Smooth muscle cell (in vitro differentiated cells): ENCODE data around the gene ST6GALNAC5. TPM values are rescaled to one million over a fixed set of nuclear protein-coding genes. Genes with fewer than 3 reads are reported as not detected.

Source experiments
- DNase-seq: peaks from one replicate; lab custom pipeline; 2025; ENCODE audit not compliant: unreplicated experiment; lab: John Stamatoyannopoulos, UW
- H2AFZ ChIP-seq: fragments of 200-600 bp; sonication (generic); 2 replicates; pipeline ENCODE4 v1.6.0; 2016; ENCODE audit warnings: antibody characterized with exemption, low read depth, mild to moderate bottlenecking
- H3F3A ChIP-seq: fragments of 200-600 bp; sonication (generic); 2 replicates; pipeline ENCODE4 v1.6.0; 2017; ENCODE audit warnings: antibody characterized with exemption, low read depth
- H3K27ac ChIP-seq: fragments of 200-600 bp; sonication (generic); 2 replicates; pipeline ENCODE4 v1.5.1; 2016; ENCODE audit warnings: low read depth, mild to moderate bottlenecking
- H3K27me3 ChIP-seq: fragments of 200-600 bp; sonication (generic); 2 replicates; pipeline ENCODE4 v1.6.1; 2016; ENCODE audit warnings: low read depth, mild to moderate bottlenecking
- H3K36me3 ChIP-seq: fragments of 200-600 bp; sonication (generic); 2 replicates; pipeline ENCODE4 v1.5.1; 2016; ENCODE audit warnings: low read depth
- H3K4me1 ChIP-seq: fragments of 200-600 bp; sonication (generic); 2 replicates; pipeline ENCODE4 v1.5.1; 2016; ENCODE audit warnings: low read depth
- H3K4me2 ChIP-seq: fragments of 200-600 bp; sonication (generic); 2 replicates; pipeline ENCODE4 v1.6.0; 2016; ENCODE audit warnings: mild to moderate bottlenecking
- H3K4me3 ChIP-seq: fragments of 200-600 bp; sonication (generic); 2 replicates; pipeline ENCODE4 v1.5.1; 2016; ENCODE audit warnings: mild to moderate bottlenecking
- H3K79me2 ChIP-seq: fragments of 200-600 bp; sonication (generic); 2 replicates; pipeline ENCODE4 v1.6.0; 2016; ENCODE audit warnings: low read depth, mild to moderate bottlenecking
- H3K9ac ChIP-seq: fragments of 200-600 bp; sonication (generic); 2 replicates; pipeline ENCODE4 v1.6.0; 2016; ENCODE audit warnings: low read depth
- H3K9me3 ChIP-seq: fragments of 200-600 bp; sonication (generic); replicated peaks from 2 replicates; pipeline ENCODE4 v1.5.1; 2016; ENCODE audit warnings: low read depth
- H4K20me1 ChIP-seq: fragments of 200-600 bp; sonication (generic); 2 replicates; pipeline ENCODE4 v1.6.0; 2016; ENCODE audit warnings: low read depth
- WGBS: methylation state at CpG from one replicate; pipeline ENCODE4 v1.1.7; 2016; ENCODE audit warnings: low lambda C conversion rate; 5-methylcytosine and 5-hydroxymethylcytosine counted together
- polyA plus RNA-seq: library from polyadenylated mRNA; unstranded; fragments of >200 nt; fragmentation: Nextera tagmentation; extraction: Ambion mirVana; gene quantifications from 2 replicates; pipeline ENCODE4 v1.2.1, GENCODE V29; 2016
- total RNA-seq: library from RNA; depleted of rRNA; stranded (reverse); fragments of >200 nt; gene quantifications from 2 replicates; pipeline ENCODE4 v1.2.3, GENCODE V29; 2014
- TF ChIP-seq, protein P1 (sequence below): fragments of 200-600 bp; sonication (generic); IDR thresholded peaks from 2 replicates; pipeline ENCODE4 v1.5.1; 2017; ENCODE audit warnings: borderline replicate concordance, mild to moderate bottlenecking, antibody characterized with exemption; ENCODE audit not compliant: insufficient read depth, poor library complexity, severe bottlenecking

ST6GALNAC5 gene
- total and polyA plus RNA-seq, 2 experiments from 2014 or later, result 24.9 to 38.8 TPM

DNA sequence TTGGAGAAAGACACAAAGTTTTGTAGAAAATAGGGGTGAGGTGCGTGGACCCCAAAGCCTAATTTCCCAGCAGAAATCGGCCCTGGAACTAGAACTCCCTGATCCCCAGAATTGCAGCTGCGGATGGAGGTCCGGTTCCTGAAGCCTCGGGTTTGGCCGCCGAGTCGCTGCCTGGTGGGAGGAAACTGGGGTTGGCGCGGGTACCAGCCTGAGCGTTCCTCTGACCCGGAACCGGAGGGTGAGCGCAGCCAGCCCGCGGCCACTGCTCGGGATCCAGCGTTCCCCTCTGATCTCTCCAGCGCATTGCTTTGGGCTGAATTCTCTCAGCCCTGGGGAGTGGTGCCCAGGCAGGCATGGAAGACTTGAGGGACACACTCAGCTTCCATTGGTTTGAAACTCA is 1.6 kb downstream of the ST6GALNAC5 start:
- Histone ChIP-seq H4K20me1 (peaks cover 22% of the 10 kb centered on the region), H2AFZ (peak overlapping the region; percentile 14), H3K27ac (no peak overlapping the region), H3K4me3 (peak overlapping the region; percentile 66), H3K4me2 (peak overlapping the region; percentile 86), H3K9ac (no peak overlapping the region), H3K4me1 (peaks cover 26% of the 10 kb centered on the region), H3K36me3 (no peaks in the 10 kb centered on the region), H3K27me3 (peaks cover 15% of the 10 kb centered on the region), H3F3A (no peaks in the 10 kb centered on the region), H3K9me3 (no peaks in the 10 kb centered on the region), H3K79me2 (peaks cover 6% of the 10 kb centered on the region)
- TF ChIP-seq, protein P1, sequence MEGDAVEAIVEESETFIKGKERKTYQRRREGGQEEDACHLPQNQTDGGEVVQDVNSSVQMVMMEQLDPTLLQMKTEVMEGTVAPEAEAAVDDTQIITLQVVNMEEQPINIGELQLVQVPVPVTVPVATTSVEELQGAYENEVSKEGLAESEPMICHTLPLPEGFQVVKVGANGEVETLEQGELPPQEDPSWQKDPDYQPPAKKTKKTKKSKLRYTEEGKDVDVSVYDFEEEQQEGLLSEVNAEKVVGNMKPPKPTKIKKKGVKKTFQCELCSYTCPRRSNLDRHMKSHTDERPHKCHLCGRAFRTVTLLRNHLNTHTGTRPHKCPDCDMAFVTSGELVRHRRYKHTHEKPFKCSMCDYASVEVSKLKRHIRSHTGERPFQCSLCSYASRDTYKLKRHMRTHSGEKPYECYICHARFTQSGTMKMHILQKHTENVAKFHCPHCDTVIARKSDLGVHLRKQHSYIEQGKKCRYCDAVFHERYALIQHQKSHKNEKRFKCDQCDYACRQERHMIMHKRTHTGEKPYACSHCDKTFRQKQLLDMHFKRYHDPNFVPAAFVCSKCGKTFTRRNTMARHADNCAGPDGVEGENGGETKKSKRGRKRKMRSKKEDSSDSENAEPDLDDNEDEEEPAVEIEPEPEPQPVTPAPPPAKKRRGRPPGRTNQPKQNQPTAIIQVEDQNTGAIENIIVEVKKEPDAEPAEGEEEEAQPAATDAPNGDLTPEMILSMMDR, result no peak
- DNase-seq, result no peak
- 4% methylated on average over 19 of the region's 19 CpGs for WGBS

DNA sequence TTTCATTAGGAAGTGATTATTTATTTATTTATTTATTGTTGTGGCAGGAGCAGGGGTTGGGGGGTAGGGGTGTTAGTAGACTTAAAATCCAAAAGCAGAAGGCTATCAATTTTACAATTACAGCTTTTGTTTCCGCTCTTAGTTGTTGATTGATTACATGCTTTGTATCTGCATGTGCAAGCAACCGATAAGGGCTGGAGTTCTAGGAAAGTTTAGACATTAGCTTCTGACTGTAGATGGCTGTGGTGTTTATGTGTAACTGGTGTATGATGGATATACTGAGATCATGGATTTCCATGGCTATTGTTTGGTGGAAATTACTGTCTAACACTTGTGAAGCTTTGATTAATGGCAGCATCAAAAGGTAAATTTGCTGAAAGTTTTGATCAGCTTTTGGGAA is 2.8 kb downstream of the ST6GALNAC5 start:
- no peak for DNase-seq
- WGBS, result 91% methylated on average over 2 of the region's 2 CpGs
- Histone ChIP-seq H3K4me1 (peaks cover 20% of the 10 kb centered on the region), H3K79me2 (peaks cover 6% of the 10 kb centered on the region), H2AFZ (no peak overlapping the region), H3K4me2 (peak overlapping the region; percentile 86), H4K20me1 (peaks cover 22% of the 10 kb centered on the region), H3K36me3 (no peaks in the 10 kb centered on the region), H3K27ac (no peak overlapping the region), H3K9me3 (no peaks in the 10 kb centered on the region), H3K4me3 (peak overlapping the region; percentile 66), H3F3A (no peaks in the 10 kb centered on the region), H3K9ac (no peak overlapping the region), H3K27me3 (peaks cover 15% of the 10 kb centered on the region)
- TF ChIP-seq, protein P1, result no peak

DNA sequence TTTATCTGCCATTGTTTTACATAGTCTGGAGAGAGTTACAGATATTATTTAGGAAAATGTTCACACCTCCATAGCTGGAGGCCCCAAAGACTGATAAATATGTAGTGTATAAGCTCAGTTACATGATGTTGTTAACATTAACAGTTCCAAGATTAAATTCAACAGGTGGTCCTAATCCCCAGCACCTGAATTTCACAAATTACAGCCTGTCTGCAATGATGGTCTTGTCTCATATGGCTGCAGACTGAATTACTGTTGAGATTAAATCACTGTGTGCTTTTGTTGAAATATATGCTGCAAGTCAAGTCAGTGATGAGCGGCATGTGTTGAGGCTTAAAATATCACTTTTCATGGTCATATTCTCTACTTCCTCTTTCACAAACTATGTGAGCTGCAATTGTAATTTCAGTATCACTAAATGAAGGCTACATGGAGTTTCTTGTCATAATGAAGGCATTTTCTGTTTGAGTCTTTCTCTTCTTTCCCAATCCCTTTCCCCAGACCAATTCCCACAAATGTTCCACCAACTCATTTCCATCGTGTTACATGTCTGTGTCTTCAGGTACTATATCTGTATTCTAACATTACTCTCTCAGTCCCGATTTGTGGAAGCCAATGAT is 4.2 kb downstream of the ST6GALNAC5 start:
- Histone ChIP-seq H3K4me3 (no peak overlapping the region), H3K4me1 (peaks cover 14% of the 10 kb centered on the region), H2AFZ (no peak overlapping the region), H3K27ac (no peak overlapping the region), H3K9me3 (no peaks in the 10 kb centered on the region), H3K36me3 (no peaks in the 10 kb centered on the region), H3K27me3 (peaks cover 15% of the 10 kb centered on the region), H3K79me2 (peaks cover 6% of the 10 kb centered on the region), H3K4me2 (no peak overlapping the region), H3K9ac (no peak overlapping the region), H4K20me1 (peaks cover 22% of the 10 kb centered on the region), H3F3A (no peaks in the 10 kb centered on the region)
- DNase-seq, result no peak
- 99% methylated on average over 3 of the region's 3 CpGs for WGBS
- TF ChIP-seq, protein P1, result no peak

DNA sequence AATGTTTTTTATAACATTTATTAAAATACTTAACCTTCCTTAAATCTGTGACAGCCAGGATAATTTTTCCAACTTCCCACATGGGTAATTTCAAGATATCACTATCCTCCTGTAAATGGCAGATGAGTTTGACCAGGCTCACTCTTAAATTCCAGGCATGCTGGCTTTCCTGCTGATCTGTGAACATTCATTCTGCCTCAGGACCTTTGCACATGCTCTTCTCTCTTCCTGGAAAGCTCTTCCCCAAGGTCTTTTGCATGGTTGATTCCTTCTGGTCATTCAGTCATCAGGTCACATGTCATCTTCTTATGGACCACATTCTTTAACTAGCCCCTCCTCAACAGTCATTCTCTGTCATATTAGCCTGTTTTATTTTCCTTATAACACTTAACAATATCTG is 5.7 kb downstream of the ST6GALNAC5 start:
- peaks cover 22% of the 10 kb centered on the region for H4K20me1 ChIP-seq
- H2AFZ ChIP-seq, result no peak overlapping the region
- peaks cover 15% of the 10 kb centered on the region for H3K27me3 ChIP-seq

More for the DNA sequence above, 5.7 kb downstream of the ST6GALNAC5 start:
- H3K9me3 ChIP-seq, result no peaks in the 10 kb centered on the region
- H3K4me3 ChIP-seq, result no peak overlapping the region
- no peak overlapping the region for H3K27ac ChIP-seq
- peaks cover 6% of the 10 kb centered on the region for H3K79me2 ChIP-seq
- H3K4me1 ChIP-seq, result peaks cover 7% of the 10 kb centered on the region
- H3K4me2 ChIP-seq, result no peak overlapping the region
- no peaks in the 10 kb centered on the region for H3K36me3 ChIP-seq
- no peak for DNase-seq
- no peaks in the 10 kb centered on the region for H3F3A ChIP-seq
- TF ChIP-seq, protein P1, result no peak
- H3K9ac ChIP-seq, result no peak overlapping the region
